Nephron progenitor cell (in vitro differentiated cells): Measurements from ENCODE around the gene KPNA4.
"Not testable (repeated sequence)": the region's sequence is repeated elsewhere in the genome, so short reads cannot be mapped to it uniquely, and the experiment has no call there.

Source experiments
- DNase-seq: peaks from one replicate; pipeline ENCODE4 v3.0.0; 2021
- H3K27ac Mint-ChIP-seq: 2 replicates; pipeline ENCODE4 v1.8.0; 2021; ENCODE audit warnings: mild to moderate bottlenecking, moderate library complexity, mixed read lengths
- H3K27me3 Mint-ChIP-seq: 2 replicates; pipeline ENCODE4 v1.8.0; 2021; ENCODE audit warnings: mild to moderate bottlenecking, low read depth, mixed read lengths; ENCODE audit not compliant: poor library complexity
- H3K36me3 Mint-ChIP-seq: 2 replicates; pipeline ENCODE4 v1.8.0; 2021; ENCODE audit warnings: low read depth, mixed read lengths
- H3K4me1 Mint-ChIP-seq: 2 replicates; pipeline ENCODE4 v1.8.0; 2021; ENCODE audit warnings: mixed read lengths
- H3K4me3 Mint-ChIP-seq: 2 replicates; pipeline ENCODE4 v1.8.0; 2021; ENCODE audit warnings: mild to moderate bottlenecking, moderate library complexity, mixed read lengths
- H3K9me3 Mint-ChIP-seq: 2 replicates; pipeline ENCODE4 v1.8.0; 2021; ENCODE audit warnings: mild to moderate bottlenecking, moderate library complexity, mixed read lengths
- TF ChIP-seq, protein P1 (sequence below): fragments of 200-600 bp; sonication (generic); IDR thresholded peaks from 2 replicates; pipeline ENCODE4 v1.5.0; 2021; ENCODE audit warnings: antibody characterized with exemption

The KPNA4 gene

DNA sequence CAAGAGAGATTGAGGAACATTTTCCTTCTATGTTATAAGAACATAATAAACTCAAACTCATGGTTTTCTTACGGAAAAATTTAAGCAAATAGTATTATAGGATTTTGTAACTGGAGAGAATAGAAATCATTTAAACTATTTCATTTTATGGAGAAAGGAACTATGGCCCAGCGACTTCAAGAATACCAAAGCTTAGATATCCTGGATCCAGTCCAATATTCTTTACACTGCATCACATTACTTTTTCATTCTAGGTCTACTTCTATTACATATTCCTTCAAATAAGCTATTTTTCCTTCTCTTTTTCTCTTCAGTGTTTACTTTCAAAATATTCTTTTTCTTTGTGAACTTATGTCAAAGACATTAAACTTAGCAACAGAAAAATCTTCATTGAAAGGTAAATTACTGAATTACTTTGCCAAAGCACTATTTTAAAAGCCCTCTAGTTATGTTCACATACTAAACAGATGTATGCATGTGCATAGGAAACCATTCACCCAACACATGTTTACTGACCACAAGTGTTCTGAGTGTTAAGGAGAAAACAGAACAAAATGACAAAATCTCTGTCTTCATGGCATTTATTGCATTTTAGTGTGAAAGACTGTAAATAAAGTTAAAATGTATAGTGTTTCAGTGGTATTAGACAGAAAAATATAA is 20.4 kb downstream of the KPNA4 start:
- H3K4me3 Mint-ChIP-seq: no peak overlapping the region

DNA sequence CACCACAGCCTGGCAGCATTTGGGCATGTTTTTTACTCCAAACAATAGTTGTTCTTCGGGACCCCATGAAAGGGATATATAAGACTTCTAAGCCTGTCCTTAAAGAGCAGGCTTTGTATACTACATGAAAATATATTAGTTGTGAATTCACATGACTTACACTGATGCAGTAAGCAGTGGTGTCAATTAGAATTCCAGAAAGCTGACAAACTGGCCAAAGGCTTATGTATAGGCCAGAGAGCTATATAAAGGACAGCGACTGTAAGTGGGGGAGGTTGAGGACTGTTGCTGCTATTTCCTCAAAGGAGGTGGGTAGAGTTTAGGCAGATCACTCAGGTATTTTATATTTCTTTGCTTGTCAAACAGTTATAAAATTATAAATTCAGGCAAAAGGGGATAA is 24.8 kb downstream of the KPNA4 start:
- H3K27me3 Mint-ChIP-seq: no peaks in the 10 kb centered on the region

More for the DNA sequence above, 20.4 kb downstream of the KPNA4 start:
- Mint-ChIP-seq H3K4me1 (no peaks in the 10 kb centered on the region), H3K9me3 (peaks cover 49% of the 10 kb centered on the region), H3K27ac (no peak overlapping the region), H3K27me3 (no peaks in the 10 kb centered on the region), H3K36me3 (peaks cover 89% of the 10 kb centered on the region)
- TF ChIP-seq, protein P1, sequence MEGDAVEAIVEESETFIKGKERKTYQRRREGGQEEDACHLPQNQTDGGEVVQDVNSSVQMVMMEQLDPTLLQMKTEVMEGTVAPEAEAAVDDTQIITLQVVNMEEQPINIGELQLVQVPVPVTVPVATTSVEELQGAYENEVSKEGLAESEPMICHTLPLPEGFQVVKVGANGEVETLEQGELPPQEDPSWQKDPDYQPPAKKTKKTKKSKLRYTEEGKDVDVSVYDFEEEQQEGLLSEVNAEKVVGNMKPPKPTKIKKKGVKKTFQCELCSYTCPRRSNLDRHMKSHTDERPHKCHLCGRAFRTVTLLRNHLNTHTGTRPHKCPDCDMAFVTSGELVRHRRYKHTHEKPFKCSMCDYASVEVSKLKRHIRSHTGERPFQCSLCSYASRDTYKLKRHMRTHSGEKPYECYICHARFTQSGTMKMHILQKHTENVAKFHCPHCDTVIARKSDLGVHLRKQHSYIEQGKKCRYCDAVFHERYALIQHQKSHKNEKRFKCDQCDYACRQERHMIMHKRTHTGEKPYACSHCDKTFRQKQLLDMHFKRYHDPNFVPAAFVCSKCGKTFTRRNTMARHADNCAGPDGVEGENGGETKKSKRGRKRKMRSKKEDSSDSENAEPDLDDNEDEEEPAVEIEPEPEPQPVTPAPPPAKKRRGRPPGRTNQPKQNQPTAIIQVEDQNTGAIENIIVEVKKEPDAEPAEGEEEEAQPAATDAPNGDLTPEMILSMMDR: no peak
- no peak for DNase-seq

GRCh38 chr3:160538895-160539294 is 26.5 kb downstream of the KPNA4 start:
- Mint-ChIP-seq H3K27me3 (no peaks in the 10 kb centered on the region), H3K4me3 (no peak overlapping the region), H3K9me3 (peaks cover 5% of the 10 kb centered on the region), H3K36me3 (peaks cover 33% of the 10 kb centered on the region), H3K4me1 (no peaks in the 10 kb centered on the region), H3K27ac (no peak overlapping the region)
- TF ChIP-seq, protein P1: no peak
- no peak for DNase-seq

More for the DNA sequence above, 24.8 kb downstream of the KPNA4 start:
- Mint-ChIP-seq H3K36me3 (peaks cover 45% of the 10 kb centered on the region), H3K4me3 (no peak overlapping the region), H3K4me1 (no peaks in the 10 kb centered on the region), H3K27ac (no peak overlapping the region), H3K9me3 (peaks cover 9% of the 10 kb centered on the region)
- TF ChIP-seq, protein P1: no peak
- no peak for DNase-seq

DNA sequence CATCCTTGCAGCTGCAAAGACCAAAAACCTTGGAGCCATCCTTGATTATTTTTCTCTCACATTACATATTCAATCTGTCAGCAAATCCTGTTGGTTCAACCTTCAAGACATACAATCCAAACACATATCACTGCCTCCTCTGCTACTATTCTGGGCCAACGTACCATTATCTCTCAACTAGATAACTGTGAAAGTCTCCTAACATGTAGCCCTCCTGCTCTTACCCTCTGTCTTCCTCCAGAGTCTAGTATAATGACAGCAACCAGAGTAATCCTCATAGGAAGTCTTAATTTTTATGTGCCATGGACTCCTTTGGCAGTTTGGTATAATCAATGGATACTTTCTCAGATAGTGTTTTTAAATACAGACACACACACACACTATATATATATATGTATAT is 27.6 kb downstream of the KPNA4 start:
- peaks cover 24% of the 10 kb centered on the region for H3K36me3 Mint-ChIP-seq
- TF ChIP-seq, protein P1: no peak
- no peak for DNase-seq
- H3K27me3 Mint-ChIP-seq: no peaks in the 10 kb centered on the region
- H3K27ac Mint-ChIP-seq: no peak overlapping the region
- H3K4me3 Mint-ChIP-seq: no peak overlapping the region
- peaks cover 5% of the 10 kb centered on the region for H3K9me3 Mint-ChIP-seq
- H3K4me1 Mint-ChIP-seq: no peaks in the 10 kb centered on the region

DNA sequence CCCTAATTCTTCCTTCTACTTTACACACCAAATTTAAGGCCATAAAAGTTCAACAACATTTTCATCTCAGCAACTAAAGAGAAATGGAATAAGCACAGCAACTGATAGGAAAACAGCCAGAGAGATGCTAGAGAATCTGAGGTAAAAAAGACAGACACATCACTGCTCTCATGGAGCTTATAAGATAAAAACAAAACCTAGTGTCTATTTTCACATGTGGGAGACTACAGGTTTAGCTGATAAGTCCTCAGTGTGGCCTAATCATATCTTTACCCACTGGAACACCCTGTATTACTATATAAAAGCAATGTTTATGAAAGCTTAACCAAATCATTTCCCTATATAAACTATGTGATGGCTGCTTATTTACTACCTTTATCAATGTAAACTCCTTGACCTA is 33.0 kb downstream of the KPNA4 start:
- H3K27ac Mint-ChIP-seq: peak overlapping the region; percentile 44
- H3K4me1 Mint-ChIP-seq: no peaks in the 10 kb centered on the region
- DNase-seq: no peak
- H3K4me3 Mint-ChIP-seq: no peak overlapping the region
- no peaks in the 10 kb centered on the region for H3K27me3 Mint-ChIP-seq
- H3K36me3 Mint-ChIP-seq: peaks cover 39% of the 10 kb centered on the region
- TF ChIP-seq, protein P1: no peak
- no peaks in the 10 kb centered on the region for H3K9me3 Mint-ChIP-seq

- Mint-ChIP-seq H3K27ac (no peak overlapping the region), H3K36me3 (peaks cover 44% of the 10 kb centered on the region), H3K4me1 (no peaks in the 10 kb centered on the region), H3K4me3 (no peak overlapping the region), H3K9me3 (no peaks in the 10 kb centered on the region), H3K27me3 (no peaks in the 10 kb centered on the region)
- TF ChIP-seq, protein P1: no peak
- DNase-seq: no peak
These were observed 34.1 kb downstream of the KPNA4 start for GRCh38 chr3:160531311-160531710.

DNA sequence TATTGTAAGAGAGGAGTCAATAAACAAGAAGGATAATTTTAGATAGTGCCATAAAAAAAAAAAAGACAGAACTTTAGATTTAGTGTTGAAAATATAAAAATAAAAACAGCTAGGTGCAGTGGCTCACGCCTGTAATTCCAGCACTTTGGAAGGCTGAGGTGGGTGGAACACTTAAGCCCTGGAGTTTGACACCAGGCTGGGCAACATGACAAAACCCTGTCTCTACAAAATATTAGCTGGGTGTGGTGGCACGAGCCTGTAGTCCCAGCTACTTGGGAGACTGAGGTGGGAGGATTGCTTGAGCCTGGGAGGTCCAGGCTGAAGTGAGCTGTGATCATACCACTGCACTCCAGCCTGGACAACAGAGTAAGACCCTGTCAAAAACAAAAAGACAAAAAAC is 49.0 kb downstream of the KPNA4 start:
- not testable (repeated sequence) for H3K9me3 Mint-ChIP-seq, H3K4me1 Mint-ChIP-seq, H3K4me3 Mint-ChIP-seq, H3K27me3 Mint-ChIP-seq, DNase-seq
- H3K27ac Mint-ChIP-seq: peak overlapping the region; percentile 32
- H3K36me3 Mint-ChIP-seq: peaks cover 80% of the 10 kb centered on the region
